ENCODE data around the gene NEK10. TPM values are rescaled to one million over a fixed set of nuclear protein-coding genes. Genes with fewer than 3 reads are reported as not detected.
"Not testable (repeated sequence)": the region's sequence is repeated elsewhere in the genome, so short reads cannot be mapped to it uniquely, and the experiment has no call there.

Gene NEK10
- total and polyA plus RNA-seq, 2 donors (not counting 3 experiments of a cell fraction or from before 2014, with no cell fraction given): 0.32 to 5.0 TPM

DNA sequence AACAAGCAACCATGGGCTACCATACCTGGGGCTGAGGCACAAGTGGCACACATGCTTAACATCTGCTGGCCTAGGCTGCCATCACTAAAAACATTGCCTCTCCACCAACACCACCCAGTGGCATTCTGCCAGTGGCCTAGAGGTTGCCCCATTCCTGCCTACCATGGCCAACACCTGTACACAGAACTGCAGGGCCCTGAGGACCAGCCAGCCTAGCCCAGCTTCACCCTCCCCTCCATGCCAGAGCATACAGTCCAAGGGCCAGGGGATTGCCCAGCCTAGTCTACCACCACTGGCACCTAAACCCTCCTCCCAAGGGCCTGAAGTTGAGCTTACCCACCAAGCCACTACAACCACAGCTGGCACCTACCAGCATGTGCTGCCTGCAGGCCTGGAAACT is 35.3 kb downstream of the NEK10 start:
- Histone ChIP-seq H3K9me1 (replicated peaks; ENCODE audit: control insufficient read depth, extremely low read depth, insufficient read depth, low read length) (no peaks in the 10 kb centered on the region), H3K79me2 (ENCODE audit: control insufficient read depth, insufficient read depth, low read length) (no peaks in the 10 kb centered on the region), H3K4me3 (replicated peaks in 1 of 3; ENCODE audit: insufficient read depth in 1 of 3, low read depth in 1 of 3, low read length in 3 of 3) (no peak overlapping the region), H2AFZ (ENCODE audit: low read depth, low read length) (no peak overlapping the region), H3K27me3 (ENCODE audit: control insufficient read depth in 2 of 2, insufficient read depth in 2 of 2, low read length in 2 of 2) (no peaks in the 10 kb centered on the region), H3K27ac (ENCODE audit: insufficient read depth, low read depth, low read length) (no peak overlapping the region), H3K9me3 (replicated peaks; ENCODE audit: control insufficient read depth, insufficient read depth, low read length) (no peaks in the 10 kb centered on the region), H3K36me3 (ENCODE audit: control insufficient read depth in 2 of 2, extremely low read depth in 1 of 2, insufficient read depth in 2 of 2, low read length in 2 of 2) (no peaks in the 10 kb centered on the region), H3K4me2 (ENCODE audit: insufficient read depth, low read length) (no peak overlapping the region), H3K9ac (replicated peaks; ENCODE audit: extremely low read depth, insufficient read depth, low read length) (no peak overlapping the region), H4K20me1 (replicated peaks; ENCODE audit: control insufficient read depth, extremely low read depth, insufficient read depth, low read length) (no peaks in the 10 kb centered on the region), H3K4me1 (ENCODE audit: control insufficient read depth, extremely low read depth, insufficient read depth, low read length) (peaks cover 8% of the 10 kb centered on the region)
- no TSS peak for BruUV-seq (replicated peaks)
- FAIRE-seq (no peak), DNase-seq (ENCODE audit: low read depth, low spot score) (no peak)
- intact Hi-C loops (cut with micrococcal nuclease): no loop called here
- ChIA-PET POLR2A (no interaction called here), CTCF (interaction anchor here (1.7 kb wide), 1 partner anchor 24 kb away, joined by 4 read pairs; no protein-coding TSS in a partner anchor)
- dilution Hi-C loops (cut with MboI; ENCODE audit: extremely low pct_ligation_motif_present, low sequenced_read_pairs): no loop called here
- no peak for TF ChIP-seq FOS (IDR thresholded peaks at IDR 0.05; ENCODE audit: borderline replicate concordance, insufficient read depth, low read length)
- no peak for TF ChIP-seq JUN (IDR thresholded peaks at IDR 0.05; ENCODE audit: borderline replicate concordance, insufficient read depth, insufficient read length, low read depth)
- TF ChIP-seq POLR2AphosphoS5 (IDR thresholded peaks at IDR 0.05; ENCODE audit: insufficient read depth, low read depth, low read length): no peak
- TF ChIP-seq, protein P1, sequence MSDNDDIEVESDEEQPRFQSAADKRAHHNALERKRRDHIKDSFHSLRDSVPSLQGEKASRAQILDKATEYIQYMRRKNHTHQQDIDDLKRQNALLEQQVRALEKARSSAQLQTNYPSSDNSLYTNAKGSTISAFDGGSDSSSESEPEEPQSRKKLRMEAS (IDR thresholded peaks at IDR 0.05; ENCODE audit: insufficient read depth, insufficient read length): no peak
- no peak for TF ChIP-seq POLR2A (IDR thresholded peaks at IDR 0.05; ENCODE audit: low read depth, low read length)
- TF ChIP-seq MYC (IDR thresholded peaks at IDR 0.05; ENCODE audit: low read depth, low read length): no peak
- TF ChIP-seq, protein P2, sequence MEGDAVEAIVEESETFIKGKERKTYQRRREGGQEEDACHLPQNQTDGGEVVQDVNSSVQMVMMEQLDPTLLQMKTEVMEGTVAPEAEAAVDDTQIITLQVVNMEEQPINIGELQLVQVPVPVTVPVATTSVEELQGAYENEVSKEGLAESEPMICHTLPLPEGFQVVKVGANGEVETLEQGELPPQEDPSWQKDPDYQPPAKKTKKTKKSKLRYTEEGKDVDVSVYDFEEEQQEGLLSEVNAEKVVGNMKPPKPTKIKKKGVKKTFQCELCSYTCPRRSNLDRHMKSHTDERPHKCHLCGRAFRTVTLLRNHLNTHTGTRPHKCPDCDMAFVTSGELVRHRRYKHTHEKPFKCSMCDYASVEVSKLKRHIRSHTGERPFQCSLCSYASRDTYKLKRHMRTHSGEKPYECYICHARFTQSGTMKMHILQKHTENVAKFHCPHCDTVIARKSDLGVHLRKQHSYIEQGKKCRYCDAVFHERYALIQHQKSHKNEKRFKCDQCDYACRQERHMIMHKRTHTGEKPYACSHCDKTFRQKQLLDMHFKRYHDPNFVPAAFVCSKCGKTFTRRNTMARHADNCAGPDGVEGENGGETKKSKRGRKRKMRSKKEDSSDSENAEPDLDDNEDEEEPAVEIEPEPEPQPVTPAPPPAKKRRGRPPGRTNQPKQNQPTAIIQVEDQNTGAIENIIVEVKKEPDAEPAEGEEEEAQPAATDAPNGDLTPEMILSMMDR (IDR thresholded peaks at IDR 0.05; ENCODE audit: extremely low read depth in 1 of 2, insufficient read depth in 1 of 2, low read depth in 1 of 2, low read length in 2 of 2): no peak
- TF ChIP-seq GATA2 (IDR thresholded peaks at IDR 0.05; ENCODE audit: insufficient read depth, insufficient read length, low read depth, low read length): no peak
- no peak for TF ChIP-seq EZH2 (IDR thresholded peaks at IDR 0.05; ENCODE audit: borderline replicate concordance, low read depth, low read length, severe bottlenecking)

DNA sequence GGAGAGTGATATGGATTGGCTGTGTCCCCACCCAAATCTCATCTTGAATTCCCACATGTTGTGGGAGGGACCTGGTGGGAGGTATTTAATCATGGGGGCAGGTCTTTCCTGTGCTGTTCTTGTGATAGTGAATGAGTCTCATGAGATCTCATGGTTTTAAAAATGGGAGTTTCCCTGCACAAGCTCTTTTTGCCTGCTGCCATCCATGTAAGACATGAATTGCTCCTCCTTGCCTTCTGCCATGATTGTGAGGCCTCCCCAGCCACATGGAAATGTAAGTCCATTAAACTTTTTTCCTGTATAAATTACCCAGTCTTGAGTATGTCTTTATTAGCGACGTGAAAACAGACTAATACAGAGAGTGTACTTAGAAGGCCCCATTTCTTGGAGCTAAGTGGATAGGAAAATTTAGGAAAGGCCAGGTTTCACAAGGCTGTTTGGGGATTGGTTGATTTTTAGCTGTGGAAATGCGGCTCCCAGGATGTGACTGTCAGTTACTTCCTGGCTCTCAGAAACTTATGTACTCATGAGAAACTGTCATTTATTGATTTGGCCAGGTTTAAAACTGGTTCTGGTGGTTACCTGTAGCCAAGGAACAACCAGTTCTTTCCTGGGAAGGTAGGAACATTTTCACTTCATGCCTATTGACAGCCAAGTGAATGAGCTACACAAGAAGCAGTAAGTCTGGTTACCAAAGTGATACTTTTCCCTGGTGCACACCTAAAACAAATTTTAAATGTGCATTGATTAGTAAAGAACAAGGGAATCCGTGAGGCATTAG is 40.0 kb downstream of the NEK10 start:
- intact Hi-C loops (cut with micrococcal nuclease); H3K4me3 ChIP-seq (replicated peaks in 1 of 3; ENCODE audit: insufficient read depth in 1 of 3, low read depth in 1 of 3, low read length in 3 of 3); H3K36me3 ChIP-seq (ENCODE audit: control insufficient read depth in 2 of 2, extremely low read depth in 1 of 2, insufficient read depth in 2 of 2, low read length in 2 of 2); H3K4me2 ChIP-seq (ENCODE audit: insufficient read depth, low read length); POLR2A ChIA-PET; H2AFZ ChIP-seq (ENCODE audit: low read depth, low read length); FAIRE-seq; H3K27me3 ChIP-seq (ENCODE audit: control insufficient read depth in 2 of 2, insufficient read depth in 2 of 2, low read length in 2 of 2); H3K79me2 ChIP-seq (ENCODE audit: control insufficient read depth, insufficient read depth, low read length); BruUV-seq (replicated peaks); H3K27ac ChIP-seq (ENCODE audit: insufficient read depth, low read depth, low read length); H3K9me3 ChIP-seq (replicated peaks; ENCODE audit: control insufficient read depth, insufficient read depth, low read length); dilution Hi-C loops (cut with MboI; ENCODE audit: extremely low pct_ligation_motif_present, low sequenced_read_pairs); H3K9ac ChIP-seq (replicated peaks; ENCODE audit: extremely low read depth, insufficient read depth, low read length); H3K9me1 ChIP-seq (replicated peaks; ENCODE audit: control insufficient read depth, extremely low read depth, insufficient read depth, low read length); DNase-seq (ENCODE audit: low read depth, low spot score); H4K20me1 ChIP-seq (replicated peaks; ENCODE audit: control insufficient read depth, extremely low read depth, insufficient read depth, low read length): not testable (repeated sequence)
- peaks cover 14% of the 10 kb centered on the region for H3K4me1 ChIP-seq (ENCODE audit: control insufficient read depth, extremely low read depth, insufficient read depth, low read length)
- CTCF ChIA-PET: interaction anchor here (1.0 to 1.1 kb wide), 2 partner anchors 25 to 29 kb away, joined by 3 to 5 read pairs; no protein-coding TSS in a partner anchor
